NCI-H1436 (cell line): ENCODE results near the gene CXCL3.

Experiments
- DNase-seq: peaks from one replicate; lab custom pipeline; 2025; lab: John Stamatoyannopoulos, UW

Gene CXCL3

DNA sequence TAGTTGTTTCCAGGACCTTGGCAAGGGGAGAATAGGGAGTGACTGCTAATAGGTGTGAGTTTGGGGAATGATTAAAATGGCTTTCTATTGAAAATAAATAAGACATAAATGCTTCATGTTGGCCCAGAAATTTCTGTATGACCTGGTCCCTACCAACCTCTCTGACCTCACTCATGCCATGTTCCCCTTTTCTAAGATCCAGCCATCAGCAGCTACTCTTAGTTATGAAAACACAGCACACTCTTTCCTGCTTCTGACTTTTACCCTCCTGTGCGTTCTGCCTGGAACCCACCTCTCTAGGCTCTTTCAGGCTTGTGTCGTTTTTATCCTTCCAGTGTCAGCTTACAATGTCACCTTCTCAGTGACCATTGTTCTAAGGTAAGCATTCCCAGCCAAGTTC, 25.2 kb downstream of the CXCL3 start:
- DNase-seq, result no peak

DNA sequence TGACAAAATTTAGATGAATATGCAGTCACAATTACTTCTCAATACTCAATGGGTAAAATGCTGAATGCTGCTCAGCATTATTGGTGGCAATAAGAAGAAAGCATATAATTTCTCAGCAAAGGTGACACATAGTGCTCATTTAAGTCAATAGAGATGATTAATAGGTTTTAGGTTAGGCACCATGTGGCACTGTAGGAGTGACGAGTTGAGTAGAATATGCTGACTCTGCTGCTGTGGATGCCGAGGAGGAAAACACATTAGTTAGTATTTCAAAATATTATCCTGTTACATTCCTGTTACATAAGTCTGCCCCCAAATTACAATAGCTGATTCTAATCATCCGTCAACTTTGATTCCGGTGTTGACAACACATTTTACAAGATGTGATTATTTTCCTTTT, 26.4 kb downstream of the CXCL3 start:
- no peak for DNase-seq

DNA sequence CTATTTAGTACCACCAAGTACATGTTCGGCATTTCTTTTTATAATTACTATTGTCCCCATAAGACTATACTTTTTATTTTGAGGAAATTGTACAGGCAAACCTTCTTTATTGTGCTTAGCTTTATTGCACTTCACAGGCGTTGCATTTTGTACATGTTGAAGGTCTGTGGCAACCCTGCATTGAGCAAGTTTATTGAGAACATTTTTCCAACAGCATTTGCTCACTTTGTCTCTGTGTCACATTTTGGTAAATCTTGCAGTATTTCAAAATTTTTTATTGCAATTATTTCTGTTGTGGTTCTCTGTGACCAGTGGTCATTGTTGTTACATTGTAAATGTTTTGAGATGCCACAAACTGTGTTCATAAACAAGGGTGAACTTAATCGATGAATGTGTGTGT, 29.2 kb downstream of the CXCL3 start:
- no peak for DNase-seq

DNA sequence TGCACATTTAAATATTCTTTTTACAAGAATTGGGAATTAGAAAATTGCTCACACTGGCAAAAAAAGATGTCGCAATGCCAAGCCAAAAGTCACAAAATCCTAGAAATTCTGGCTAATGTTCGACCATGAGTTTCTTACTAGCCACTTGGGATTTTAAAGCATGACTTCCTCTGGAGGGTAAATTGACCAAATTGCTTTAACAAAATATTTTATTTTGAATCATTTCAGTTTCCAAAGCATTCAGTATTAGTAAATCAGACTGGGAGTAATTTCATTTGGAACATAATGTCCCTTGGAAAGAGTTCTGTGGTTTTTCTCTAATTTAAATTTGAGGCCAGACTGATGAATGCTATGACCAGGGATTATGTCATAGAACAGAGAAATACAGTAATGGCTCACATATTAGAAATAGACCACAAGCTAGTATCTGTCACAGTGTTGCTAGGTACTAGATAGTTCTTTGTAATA, 32.4 kb downstream of the CXCL3 start:
- DNase-seq, result no peak

DNA sequence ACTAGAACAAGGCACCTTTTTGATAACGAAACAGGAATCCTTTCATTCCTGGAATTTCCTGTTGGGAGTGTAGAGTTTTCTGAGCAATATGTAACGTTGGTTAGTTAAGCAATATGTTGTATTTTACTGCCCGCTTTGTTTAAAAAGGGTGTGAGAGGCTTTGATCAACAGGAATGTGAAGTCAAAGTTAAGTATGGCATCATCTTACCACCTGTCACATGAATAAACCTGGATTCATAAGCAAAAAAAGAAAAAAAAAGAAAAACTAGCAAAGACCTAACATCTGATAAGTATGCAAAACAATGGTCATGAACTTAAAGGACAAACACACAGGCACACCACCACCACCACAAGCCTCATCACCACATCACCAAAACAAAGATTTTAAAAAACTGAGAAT, 33.0 kb downstream of the CXCL3 start:
- no peak for DNase-seq

DNA sequence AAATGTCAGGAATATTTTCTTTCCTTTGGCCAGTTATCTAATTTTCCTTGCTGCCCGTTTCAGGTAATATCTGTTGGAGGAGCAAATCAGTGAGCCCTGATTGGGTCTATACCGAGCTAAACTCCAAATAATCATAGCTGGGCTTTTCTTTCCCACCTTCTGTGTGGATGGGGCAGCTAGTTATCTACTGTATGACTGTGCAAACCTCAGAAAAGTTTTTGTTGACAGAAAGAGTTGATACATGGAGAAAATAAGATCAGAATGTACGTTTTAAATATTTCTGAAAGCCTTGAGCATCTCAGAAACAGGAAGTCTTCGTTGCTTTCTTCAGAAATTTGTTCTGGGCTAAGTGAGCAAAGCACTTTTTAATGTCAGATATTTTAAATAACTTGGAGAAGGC, 33.8 kb downstream of the CXCL3 start:
- no peak for DNase-seq

DNA sequence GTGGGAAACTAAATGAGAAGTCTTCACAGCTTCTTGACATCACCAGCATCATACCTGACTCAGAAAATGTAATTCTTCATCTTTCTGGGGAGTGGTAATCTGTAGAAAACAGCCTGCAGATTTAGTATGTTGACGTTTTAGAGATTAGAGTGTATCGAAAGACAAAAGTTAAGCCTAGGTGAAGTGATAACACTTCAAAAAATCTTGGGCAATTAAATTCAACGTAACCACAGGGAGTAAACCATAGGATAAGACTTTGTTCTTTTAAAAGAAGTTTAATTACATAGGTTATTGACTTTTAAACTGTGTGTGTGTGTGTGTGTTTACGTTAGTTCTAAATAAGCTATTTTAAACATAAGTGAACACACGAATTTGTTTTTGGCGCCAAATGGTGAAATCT, 38.2 kb downstream of the CXCL3 start:
- DNase-seq, result no peak

DNA sequence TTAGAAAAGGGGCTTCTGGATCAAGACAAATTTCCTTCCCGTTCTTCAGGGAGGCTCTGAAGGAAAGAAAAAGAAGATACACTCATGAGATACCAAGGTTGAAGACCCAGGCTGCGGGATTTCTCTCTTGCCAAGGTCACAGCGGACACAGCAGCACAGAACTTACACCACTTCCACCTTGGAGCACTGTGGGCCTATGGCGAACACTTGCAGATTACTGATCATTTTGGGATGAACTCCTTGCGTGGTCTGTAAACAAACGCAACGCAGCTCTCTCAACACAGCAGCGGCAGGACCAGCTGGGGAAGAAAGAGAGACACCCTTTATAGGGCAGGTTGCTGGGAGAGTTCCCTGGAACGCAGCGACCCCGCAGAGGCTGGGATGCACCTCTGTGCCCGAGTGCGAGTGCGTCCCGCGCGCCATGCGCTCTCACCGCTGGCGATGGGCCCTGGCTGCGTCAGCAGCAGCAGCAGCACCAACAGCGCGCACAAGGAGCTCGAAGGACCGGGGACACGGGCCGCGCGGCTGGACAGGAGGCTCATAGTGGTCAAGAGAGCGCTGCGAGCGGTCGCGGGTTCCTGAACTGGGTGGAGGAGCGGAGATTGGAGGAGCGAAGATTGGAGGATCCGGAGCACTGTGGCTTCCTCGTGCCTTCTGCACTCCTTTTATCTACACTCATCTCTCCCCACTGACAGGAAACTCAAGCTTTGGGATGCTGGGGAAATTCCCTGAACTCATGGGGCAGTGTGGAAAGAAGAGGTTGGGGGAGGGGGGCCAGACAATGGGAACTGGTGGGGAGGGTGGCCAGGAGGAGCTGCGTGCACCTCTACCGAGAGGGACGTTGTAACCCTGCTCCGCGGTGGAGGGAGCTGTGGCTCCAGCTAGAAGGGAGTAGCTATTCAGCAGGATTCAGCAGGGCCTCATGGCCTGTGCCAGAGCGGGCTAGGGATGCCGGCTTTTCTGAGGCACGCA, 40.2 kb downstream of the CXCL3 start, which contains the start of gene CXCL5:
Gene CXCL5 (minus strand): TSS at position 638 of the 972 bp plus-strand sequence. CDS start 96 bp downstream, at position 542.
- DNase-seq, result no peak

DNA sequence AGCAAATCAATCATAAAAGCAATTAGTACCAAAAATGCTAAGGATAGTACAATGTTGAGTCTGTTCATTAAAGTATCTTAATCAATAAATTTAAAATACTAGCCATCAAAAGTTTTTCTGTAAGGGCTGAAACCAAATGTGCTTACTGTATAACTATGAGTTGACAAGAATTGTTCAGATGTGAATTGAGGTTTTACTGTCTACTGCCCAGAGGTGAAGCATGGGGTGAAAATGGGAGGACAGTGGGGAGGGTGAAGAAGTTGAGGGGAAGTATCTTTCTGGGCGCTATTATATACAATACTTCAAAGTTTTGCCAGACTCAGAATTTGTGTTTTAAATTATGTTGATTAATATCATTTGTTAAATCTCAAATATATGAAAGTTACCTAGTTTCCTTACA, 46.4 kb downstream of the CXCL3 start:
- DNase-seq, result no peak

DNA sequence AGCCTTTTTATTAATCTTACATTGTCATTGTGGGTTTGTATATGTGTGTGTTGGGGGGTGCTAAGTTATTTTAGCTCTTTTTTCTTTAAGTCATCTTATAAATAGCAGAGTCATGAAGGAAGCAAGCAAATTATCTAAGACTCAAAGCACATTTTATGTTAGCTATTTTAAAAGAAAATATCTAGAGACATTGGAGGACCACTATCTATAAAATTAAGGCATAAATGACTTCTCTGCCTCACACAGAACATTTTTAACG, 46.8 kb downstream of the CXCL3 start:
- no peak for DNase-seq

DNA sequence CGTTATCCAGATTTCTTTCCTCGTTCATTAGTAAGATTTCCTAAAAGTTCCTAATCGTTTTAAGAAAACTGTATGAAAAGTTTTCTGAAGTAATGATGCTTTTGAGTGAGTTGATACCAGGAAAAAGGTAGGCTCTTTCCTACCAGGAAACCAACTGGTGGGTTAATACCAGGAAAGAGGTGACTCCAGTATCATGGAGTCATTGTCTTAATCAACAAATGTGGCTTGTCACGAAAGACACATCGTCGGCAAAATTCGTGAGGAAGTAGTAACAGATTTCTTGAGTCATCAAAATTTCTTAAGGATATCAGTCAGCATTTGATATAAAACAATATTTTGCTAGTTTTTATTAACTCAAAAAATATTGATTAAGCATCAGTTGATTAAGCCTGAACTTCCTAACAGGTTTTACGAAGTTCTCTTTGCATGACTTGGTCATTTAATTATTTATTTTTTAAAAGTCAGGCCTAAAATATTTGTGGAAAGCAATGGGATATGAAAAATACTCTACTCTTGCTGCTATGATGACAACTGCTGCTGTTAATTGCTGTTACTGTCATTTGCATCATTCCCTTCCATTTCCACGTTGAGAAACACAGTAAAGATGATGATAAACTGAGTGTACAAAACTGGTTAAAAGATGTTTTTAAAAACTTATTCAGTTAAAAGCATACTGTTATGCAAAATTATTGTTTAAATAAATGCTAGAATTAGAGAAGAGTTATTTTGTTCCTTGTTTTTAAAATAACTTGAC, 47.3 kb downstream of the CXCL3 start:
- DNase-seq, result no peak

DNA sequence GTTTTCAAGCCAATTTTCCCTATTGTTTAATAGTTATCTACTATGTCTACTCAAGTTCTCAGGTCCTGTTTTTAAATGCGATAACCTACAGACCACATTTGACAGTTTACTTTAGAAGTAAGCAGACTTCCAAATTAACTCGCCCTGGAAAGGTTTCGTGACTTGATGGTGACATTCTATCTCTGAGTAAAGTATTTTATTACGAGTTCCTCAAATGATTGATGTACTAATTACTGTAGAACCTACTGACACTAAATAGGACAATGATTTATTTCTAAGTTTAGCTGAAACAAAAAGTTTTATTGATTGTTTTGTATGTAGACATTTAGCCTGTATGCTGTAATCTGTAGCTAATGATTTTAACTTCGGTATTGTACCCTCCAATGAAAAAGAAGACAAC, 48.6 kb downstream of the CXCL3 start:
- DNase-seq, result no peak

DNA sequence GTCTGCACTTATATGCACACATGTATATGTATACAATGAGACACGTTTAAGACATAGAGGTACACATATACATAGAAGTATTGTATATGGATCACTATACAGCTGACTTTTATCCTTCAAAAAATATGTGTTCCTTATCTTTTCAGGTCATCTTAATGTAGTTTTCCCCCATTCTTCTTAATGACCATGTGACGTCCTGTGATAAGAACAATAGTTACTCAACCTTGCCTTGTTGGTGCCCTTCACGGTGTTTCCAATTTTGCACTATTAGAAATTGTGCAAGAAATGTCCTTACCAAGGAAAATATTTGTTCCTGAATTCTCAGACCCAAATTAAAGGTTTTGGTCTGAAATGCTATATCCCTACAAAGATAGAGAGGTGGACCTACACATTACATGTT, 49.5 kb downstream of the CXCL3 start:
- DNase-seq, result no peak

DNA sequence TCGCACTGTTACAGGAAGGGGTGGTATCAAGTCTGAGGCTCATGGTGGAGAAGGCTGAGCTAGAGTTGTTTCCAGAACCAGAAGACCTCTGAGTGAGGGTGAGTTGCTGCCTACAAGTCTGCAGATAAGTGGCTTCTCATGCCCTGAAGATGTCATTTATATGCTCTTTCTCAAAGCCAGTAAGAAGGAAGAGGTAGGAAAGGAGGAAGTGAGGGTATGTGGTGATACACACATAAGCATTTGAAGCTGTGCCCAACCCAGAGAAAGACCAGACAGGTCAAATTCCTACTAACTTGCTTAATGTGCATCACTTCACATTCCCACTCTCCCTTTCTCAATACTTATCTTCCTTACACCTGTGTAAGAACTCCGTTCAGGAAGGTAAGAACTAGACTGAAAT, 50.4 kb downstream of the CXCL3 start, which contains the start of gene PPBP:
Gene PPBP (minus strand): TSS at position 130 of the 400 bp plus-strand sequence. CDS start 87 bp downstream, at position 43.
- DNase-seq, result no peak
